HG03045 (cell line): ENCODE results near the gene C20orf141.
"Not testable (repeated sequence)": the region's sequence is repeated elsewhere in the genome, so short reads cannot be mapped to it uniquely, and the experiment has no call there.

ENCODE experiments used
- ATAC-seq: cut with Tn5 transposase; IDR thresholded peaks from one replicate; pipeline ENCODE4 v1.9.1; 2021; ENCODE audit warnings: mild to moderate bottlenecking, moderate library complexity; ENCODE audit not compliant: unreplicated experiment

C20orf141 gene

DNA sequence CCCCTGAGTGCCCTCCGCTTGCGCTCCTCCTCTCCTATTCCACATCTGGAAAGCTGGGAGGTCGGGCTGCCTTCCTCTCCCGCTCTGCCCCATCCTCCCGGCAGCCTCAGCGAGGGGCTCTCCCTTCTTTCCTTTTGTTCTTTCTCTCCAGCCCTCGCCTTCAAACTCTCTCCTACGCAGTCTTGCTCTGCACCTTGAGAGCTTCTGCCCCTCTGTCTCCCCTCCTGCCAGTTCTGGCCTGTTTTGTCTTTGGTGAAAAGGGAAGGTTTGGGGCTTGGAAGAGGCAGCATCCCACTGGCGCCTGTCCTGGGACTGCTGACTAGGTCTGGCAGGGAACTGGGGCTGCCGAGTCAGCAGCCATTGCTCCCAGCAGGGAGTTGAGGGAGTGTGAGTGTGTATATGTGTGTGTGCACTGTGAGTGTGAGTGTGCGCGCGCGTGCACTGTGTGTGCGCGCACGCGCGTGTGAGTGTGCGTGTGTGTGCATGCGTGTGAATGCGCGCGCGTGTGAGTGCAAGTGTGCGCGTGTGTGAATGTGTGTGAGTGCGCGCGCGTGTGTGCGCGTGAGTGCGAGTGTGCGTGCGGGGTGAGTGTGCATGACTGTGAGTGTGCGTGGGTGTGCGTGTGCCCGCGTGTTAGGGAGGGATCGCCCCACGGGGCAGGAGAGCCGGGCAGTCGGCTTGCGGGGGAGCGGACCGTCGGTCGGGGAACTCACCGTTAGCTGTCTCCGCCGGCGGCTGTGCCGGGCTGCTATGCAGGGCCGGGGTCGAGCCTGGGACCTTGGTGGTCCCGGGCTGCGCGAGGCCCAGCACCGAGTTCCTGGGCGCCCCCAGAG, 14.9 kb upstream of the C20orf141 start:
- ATAC-seq: no peak

DNA sequence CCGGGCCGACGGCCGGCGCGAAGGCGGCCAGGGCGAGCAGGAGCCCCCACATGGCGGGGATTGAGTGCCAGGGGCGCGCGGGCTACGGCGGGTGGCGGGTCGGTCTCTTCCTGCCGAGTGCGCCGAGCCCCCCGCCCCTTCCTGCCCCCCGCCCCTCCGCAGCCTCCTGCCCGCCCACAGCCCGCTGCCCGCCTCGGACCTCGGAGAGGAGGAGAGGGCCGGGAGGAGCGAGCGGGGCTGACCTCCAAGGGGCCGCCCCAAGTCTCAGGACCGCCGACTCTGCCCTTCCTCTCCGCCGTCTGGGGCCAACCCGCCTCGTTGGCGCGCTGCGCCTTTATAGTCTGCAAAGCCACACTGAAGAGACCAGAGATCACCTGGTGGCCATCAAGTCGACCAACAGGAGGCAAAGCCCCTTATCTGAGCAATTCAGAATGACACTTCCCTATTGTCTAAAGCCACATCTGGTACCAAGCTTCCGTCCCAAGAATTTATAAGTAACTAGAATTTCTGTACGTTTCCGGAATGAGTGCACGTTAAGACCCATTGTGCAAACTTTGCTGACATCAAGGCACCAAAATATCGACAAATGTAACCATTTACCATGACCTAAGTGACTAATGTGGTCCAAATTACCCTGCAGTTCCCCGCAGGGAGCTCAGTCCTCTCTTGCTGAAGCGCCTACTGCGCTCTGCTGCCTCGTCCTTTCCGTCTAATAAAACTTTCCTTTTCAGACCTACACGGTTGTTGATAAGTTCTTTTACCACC, 14.1 kb upstream of the C20orf141 start, which contains the start of gene CPXM1:
Gene CPXM1, minus strand, starts transcription at position 107 of the 765 bp plus-strand sequence. Its CDS starts 55 bp downstream, at position 52.
- no peak for ATAC-seq

DNA sequence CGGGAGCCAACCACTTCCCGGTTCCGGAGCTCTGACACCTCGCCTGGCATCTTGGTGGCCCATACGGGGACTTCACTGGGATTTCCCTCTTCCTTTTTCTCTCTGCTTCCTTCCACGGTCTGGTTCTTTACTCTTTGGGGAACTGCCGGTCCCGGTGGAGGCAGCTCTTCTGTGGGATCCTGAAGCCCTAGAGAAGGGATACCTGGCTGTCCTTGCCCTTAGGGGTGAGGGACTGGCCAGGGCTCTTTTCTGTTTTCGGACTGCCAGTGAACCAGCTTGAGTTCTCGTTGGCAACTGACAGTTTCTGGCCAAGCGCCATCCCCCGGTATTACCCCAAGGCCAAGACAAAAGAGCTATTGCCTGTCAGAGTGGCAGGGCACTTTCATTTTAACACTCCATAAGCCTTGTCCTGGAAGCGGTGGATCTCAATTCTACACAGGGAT, 13.5 kb upstream of the C20orf141 start:
- ATAC-seq: no peak

DNA sequence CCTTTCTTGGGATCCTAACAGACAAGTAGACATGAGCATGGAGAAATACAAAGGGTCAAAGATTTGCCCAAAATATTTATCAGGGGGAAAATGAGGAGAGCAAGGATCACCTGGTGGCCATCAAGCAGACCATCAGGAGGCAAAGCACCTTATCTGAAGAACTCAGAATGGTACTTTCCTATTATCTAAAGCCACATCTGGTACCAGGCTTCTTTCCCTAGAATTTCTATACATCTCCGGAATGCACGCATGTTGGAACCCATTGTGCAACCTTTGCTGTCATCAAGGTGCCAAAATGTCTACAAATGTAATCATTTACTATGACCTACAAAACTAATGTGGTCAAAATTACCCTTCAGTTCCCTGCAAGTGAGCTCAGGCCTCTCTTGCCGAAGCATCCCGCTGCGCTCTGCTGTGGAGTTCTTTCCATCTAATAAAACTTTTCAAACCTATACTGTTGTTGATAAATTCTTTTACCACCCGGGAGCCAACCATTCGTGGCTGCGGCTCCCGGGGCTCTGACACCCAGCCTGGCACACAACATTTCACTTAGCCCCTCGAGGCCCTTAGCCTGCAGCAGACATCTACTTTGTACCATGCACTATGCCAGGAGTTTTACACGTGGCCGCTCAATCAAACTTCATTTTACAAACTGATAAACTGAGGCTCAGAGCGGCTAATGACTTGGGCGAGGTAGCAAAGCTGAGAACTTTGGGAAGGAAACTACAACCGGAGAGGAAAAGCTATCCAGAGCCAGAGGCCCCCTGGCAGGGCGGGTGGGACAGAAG, 10.6 kb upstream of the C20orf141 start:
- ATAC-seq: no peak

DNA sequence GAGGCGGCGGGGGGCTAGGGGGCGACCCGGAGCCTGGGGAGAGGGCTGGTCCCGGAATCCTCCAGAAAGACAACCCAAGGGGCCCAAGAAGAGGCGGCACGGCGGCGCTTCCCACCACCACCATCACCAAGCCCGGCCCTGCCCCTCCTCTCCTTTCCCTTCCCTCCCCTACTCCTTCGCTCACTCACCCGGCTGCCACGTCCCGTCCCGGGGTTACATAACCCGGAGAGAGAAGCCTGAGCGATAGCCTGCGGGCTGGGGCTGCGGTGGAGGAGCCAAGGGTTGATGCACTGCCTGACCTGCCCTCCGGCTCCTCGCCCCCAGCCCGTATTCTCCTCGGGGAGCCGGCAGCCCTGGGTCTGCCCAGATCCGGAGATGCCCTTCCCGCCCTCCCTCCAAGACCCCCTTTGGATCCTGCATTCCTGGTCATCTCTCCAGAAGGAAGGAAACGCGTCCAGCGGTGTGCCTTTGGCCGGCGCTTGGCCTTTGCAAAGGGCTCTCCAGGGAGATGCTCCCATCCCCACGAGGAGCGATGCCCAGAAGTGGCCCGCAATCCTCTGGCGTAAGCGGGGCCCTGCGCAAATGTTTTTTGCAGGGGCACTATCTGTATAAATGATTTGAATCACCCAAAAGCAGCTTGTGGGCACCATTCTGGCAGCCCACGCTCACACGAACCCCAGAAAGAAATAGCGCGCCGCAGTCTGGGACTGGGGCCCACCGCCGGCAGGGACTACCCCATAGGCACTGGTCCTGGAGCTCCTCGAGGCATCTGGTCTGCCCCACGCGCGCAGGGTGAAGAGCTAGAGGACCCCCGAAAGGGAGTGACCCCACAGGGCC, 9.7 kb upstream of the C20orf141 start:
- no peak for ATAC-seq

DNA sequence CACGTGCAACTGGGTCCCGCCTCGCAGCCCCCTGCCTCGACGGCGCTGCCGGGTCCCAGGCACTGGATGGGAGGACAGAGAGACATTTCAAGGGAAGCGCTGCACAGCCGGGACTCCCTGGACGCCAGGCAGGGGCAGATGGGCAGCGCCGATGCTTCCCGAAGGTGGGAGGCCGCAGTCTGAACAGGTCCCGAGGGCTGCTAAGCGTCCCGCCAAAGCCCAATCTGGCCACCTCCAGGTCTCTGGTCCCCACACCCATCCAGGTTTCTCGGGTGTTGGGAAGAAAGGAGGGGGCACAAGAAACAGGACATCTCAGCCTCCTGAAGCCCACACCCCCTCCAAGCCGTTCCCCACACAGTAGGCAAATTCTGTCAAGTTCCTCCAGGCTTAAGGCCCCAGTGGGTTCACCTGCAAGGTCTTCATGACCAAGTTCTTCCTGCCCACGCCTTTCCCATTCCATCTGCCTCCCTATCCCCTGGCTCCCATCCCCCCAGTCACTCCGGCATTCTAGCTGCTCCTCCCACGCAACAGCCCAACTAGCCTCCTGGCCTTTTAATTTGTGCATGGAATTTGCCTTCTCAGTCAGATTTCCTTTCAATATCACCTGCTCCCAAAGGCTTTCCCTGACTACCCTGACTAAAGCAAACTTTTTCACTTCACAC, 9.0 kb upstream of the C20orf141 start:
- no peak for ATAC-seq

DNA sequence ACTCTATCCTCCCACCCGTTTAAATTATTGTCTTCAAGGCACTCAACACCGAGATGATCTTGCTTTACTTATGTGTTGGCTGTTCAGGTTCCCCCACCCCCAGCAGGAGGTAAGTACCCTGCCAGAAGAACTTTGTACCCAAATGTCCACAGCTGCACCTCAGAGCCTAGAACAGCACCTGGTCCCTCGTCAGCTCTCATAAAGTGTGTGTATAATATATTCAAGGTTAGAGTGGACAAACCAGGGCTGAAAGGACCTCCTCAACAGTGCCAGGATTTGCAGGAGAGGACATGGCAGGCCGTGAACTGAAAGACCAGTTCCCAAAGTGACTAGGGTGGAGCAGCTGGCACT, 8.5 kb upstream of the C20orf141 start:
- ATAC-seq: no peak

DNA sequence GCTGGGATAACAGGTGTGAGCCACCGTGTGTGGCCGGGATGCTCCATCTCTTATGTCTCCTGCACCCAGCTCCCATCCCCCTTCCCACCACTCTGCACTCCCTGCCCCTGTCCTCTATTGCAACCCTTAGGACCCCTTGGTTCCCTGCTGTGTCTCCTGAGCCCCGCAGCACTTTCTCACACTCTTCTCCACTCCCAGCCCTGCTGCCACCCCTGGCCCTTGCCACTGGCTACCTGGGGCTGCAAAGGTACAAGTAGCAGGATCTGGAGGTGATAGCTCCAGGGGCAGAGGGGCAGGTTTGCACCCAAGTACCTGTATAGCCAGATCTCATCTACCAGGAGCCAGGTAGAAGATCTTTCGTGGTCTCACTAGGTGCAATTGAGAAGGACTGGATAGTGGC, 7.8 kb upstream of the C20orf141 start:
- ATAC-seq: no peak

DNA sequence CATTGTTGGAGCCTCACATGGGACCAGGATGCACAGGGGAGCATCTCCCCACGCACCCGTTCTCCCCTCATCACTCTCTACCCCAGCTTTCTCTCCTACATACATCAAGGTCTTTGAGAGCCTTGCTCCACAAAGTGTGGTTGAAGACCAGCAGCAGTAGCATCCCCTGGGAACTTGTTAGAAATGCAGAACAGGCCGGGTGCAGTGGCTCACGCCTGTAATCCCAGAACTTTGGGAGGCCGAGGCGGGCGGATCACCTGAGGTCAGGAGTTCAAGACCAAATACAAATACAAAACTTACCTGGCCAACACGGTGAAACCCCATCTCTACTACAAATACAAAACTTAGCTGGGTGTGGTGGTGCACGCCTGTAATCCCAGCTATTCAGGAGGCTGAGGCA, 6.9 kb upstream of the C20orf141 start:
- ATAC-seq: not testable (repeated sequence)

DNA sequence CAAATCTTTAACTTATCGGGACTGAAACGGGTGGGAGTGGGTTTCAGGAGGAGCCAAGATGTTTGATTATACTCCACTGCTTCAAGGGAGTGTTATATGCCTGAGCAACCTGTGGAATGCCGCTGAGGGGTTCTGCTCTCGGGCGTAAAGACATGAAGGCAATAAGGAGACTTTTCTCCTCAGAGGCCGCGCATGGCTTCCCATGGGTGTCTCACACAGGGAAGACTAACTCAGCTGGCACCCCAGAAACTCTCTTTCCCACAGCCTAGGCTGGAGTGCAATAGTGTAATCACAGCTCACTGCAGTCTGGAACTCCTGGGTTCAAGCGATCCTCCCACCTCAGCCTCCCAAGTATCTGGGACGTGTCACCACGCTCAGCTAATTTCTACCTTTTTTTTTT, 5.1 kb upstream of the C20orf141 start:
- ATAC-seq: no peak

DNA sequence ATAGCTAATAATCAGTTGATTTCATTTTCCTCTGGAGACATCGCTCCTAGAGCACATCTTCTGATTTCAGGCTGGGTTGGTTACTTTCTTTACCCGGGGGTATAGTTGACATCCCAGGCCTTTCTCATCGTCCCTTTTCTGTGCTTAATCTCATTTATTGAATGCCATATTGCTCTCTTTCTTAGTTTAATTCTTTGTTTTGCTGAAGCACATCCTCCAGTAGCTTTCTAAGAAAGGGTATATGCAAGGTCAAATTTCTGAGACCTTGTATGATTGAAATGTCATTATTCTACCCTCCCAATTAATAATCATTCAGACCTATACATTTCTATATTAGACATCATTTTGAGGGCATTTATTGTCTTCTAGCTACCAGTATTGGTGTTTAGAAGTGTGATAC, 2.6 kb upstream of the C20orf141 start:
- no peak for ATAC-seq

DNA sequence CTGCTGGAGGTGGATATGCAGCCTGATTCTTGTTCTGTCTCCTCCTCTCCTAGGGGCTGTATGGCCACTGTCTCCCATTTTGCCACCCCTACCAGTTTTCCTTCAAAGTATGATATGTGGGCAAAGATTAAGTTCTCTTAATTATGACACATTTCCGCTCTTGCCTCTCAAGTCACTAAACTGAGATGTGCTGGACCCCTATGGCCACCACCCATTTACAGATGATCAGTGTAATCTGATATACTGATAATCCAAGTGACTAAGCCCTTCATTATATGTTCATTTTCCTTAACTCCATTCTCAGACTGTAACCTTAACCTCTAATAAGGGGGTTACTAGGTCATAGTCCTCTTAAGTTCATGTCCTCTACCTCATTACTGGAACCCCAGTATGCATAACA, 711 bp upstream of the C20orf141 start:
- ATAC-seq: no peak

DNA sequence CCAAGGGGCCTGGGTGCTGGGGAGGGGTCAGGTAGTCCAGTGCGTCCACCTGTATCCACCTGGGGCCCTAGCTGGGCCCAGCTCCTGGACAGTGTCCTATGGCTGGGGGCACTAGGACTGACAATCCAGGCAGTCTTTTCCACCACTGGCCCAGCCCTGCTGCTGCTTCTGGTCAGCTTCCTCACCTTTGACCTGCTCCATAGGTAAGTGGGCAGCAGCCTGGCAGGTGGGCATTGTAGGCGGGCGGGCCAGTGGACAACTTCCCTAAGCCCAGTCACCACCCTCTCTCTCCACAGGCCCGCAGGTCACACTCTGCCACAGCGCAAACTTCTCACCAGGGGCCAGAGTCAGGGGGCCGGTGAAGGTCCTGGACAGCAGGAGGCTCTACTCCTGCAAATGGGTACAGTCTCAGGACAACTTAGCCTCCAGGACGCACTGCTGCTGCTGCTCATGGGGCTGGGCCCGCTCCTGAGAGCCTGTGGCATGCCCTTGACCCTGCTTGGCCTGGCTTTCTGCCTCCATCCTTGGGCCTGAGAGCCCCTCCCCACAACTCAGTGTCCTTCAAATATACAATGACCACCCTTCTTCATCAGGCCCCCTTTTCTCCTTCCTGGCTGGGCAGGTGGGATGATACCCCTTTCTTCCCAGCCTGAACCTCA, 584 bp downstream of the C20orf141 start:
- no peak for ATAC-seq

DNA sequence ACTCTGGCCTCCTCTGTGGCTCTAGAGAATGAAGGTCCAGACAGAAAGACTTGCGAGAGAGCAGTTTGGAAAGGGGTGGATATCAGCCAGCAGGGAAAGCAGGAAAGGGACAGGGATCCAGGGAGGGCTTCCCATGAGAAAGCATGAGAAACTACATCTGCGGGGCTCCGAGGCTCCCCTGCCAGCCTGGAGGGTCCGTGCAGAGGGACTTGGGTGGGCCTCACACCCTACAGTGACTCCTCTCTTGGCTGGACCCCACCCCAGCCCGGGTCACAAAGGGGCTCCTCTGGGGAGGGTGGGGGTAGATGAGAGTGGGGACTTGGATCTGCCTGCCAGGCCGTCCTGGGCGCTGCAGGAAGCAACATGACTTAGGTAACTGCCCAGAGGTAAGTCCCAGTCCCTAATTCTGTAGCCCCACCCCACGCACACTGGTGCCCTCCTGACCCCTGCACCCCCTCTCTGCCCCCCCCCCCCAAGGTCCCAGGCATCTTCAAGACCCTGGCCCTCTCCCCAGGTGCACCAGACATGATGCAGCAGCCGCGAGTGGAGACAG, 1.3 kb downstream of the C20orf141 start, which contains the start of gene TMEM239:
Gene TMEM239, plus strand, starts transcription at position 335 of the 553 bp plus-strand sequence. Its CDS starts 191 bp downstream, at position 526.
- ATAC-seq: no peak

DNA sequence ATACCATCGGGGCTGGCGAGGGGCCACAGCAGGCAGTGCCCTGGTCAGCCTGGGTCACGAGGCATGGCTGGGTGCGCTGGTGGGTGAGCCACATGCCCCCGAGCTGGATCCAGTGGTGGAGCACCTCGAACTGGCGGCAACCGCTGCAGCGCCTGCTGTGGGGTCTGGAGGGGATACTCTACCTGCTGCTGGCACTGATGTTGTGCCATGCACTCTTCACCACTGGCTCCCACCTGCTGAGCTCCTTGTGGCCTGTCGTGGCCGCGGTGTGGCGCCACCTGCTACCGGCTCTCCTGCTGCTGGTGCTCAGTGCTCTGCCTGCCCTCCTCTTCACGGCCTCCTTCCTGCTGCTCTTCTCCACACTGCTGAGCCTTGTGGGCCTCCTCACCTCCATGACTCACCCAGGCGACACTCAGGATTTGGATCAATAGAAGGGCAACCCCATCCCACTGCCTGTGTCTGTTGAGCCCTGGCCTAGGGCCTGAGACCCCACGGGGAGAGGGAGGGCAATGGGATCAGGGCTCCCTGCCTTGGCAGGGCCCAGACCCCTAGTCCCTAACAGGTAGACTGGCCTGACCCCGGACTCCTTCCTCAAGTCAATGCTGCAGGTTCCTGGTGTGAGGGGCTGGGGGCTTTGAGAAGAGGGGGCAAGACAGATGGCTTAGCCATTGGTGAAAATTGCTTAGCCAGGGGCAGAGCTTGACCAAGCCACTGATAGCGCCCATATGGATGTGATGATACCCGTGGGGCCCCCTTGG, 2.0 kb downstream of the C20orf141 start:
- ATAC-seq: no peak

DNA sequence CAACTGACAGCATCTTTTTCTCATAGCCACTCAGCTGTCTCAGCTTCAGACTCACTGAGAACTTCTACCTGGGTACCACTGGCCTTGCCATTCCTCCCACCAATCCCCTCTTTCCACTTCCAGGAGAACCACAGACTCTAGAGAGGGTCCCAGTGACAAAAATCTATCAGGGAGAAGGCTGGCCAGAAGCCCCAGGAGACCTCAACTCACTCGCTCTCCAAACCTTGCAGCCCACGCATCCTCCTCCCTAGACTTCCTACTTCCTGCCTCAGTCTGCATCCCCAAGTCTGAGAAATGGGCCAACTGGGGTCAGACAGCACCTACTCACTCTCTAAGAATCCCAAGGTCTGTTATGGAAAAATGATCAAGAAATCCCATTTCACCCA, 2.5 kb downstream of the C20orf141 start:
- no peak for ATAC-seq

DNA sequence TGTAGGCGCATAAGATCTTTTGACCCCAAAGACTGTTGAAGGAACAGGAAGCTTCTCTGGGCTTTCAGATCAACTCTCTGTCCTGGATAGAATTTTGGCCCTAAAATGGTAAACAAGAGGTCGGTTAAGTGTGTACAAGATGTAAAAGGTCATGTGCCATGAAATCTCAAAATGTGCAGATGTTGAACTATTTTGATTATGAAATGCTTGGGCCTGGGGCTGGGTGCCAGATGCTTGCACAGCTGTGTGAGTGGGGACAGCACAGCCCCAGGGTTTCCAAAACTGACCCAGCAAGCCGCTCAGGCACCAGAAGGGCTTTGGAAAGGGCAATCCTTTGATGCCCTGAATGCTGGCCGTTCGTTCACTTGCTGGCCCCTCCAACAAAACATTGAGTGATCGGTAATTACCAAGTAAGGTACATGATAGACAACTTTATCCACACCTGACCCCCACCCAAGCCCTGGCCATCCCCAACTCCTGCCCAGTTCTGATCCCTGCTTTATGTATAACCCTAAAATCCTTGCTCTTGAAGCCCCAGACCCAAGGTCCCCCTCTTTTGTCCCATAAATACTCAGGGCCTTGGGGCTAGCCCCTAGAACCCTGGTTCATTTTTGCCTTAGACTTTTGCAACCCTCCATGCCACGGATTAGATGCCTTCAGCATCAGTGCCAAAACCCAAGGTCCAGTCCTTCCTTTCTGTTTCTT, 3.3 kb downstream of the C20orf141 start:
- ATAC-seq: no peak
